BE2C (cell line): ENCODE data around the gene DDX17.

ENCODE experiments used
- DNase-seq: peaks from one replicate; pipeline ENCODE4 v3.0.0-alpha.2; 2020
- H3K27me3 ChIP-seq: fragments of 250-450 bp; sonication (Bioruptor Pico); 2 replicates; pipeline ENCODE4 v1.5.1; 2020; ENCODE audit warnings: mild to moderate bottlenecking
- H3K36me3 ChIP-seq: fragments of 250-450 bp; sonication (Bioruptor Pico); 2 replicates; pipeline ENCODE4 v1.5.1; 2020; ENCODE audit warnings: mild to moderate bottlenecking
- H3K4me1 ChIP-seq: fragments of 250-450 bp; sonication (Bioruptor Pico); 2 replicates; pipeline ENCODE4 v1.5.1; 2020
- H3K4me3 ChIP-seq: 2 replicates; pipeline ENCODE4 v1.5.1; 2011; ENCODE audit warnings: low read depth, low read length
- H3K9me3 ChIP-seq: fragments of 250-450 bp; sonication (Bioruptor Pico); 2 replicates; pipeline ENCODE4 v1.5.1; 2020
- CTCF ChIP-seq: IDR thresholded peaks from 2 replicates; pipeline ENCODE4 v1.5.1; 2012; ENCODE audit warnings: mild to moderate bottlenecking, low read depth, low read length

DDX17 gene

GRCh38 chr22:38497869-38498268, 8.2 kb downstream of the DDX17 start:
- H3K9me3 ChIP-seq = no peaks in the 10 kb centered on the region
- no peaks in the 10 kb centered on the region for H3K27me3 ChIP-seq
- no peak for DNase-seq
- H3K36me3 ChIP-seq = peaks cover 96% of the 10 kb centered on the region
- no peak overlapping the region for H3K4me3 ChIP-seq
- H3K4me1 ChIP-seq = no peaks in the 10 kb centered on the region
- no peak for TF ChIP-seq CTCF

DNA sequence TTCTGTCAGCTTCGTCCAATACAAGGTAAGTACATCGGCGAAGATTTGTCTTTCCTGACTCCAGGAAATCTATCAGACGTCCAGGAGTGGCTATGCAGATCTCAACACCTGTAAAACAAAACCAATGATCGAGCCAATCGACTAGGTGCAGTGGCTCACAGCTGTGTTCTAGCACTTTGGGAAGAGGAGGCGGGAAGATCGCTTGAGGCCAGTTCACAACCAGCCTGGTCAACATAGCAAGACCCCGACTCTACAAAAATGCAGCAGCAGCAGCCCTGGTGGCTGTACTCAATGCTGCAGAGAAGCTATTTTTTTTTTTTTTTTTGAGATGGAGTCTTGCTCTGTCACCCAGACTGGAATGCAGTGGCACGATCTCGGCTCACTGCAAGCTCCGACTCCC, 11.2 kb downstream of the DDX17 start:
- no peak overlapping the region for H3K4me3 ChIP-seq
- H3K9me3 ChIP-seq = no peaks in the 10 kb centered on the region
- H3K36me3 ChIP-seq = peaks cover 100% of the 10 kb centered on the region
- H3K27me3 ChIP-seq = no peaks in the 10 kb centered on the region
- DNase-seq = no peak
- no peak for TF ChIP-seq CTCF
- no peaks in the 10 kb centered on the region; the same call in 1 of the 2 replicates for H3K4me1 ChIP-seq

- H3K27me3 ChIP-seq = no peaks in the 10 kb centered on the region
- H3K4me1 ChIP-seq = no peaks in the 10 kb centered on the region; the same call in 1 of the 2 replicates
- DNase-seq = no peak
- H3K4me3 ChIP-seq = no peak overlapping the region
- no peak for TF ChIP-seq CTCF
- no peaks in the 10 kb centered on the region for H3K9me3 ChIP-seq
- H3K36me3 ChIP-seq = peaks cover 100% of the 10 kb centered on the region
Observed at GRCh38 chr22:38494498-38494897, 11.6 kb downstream of the DDX17 start.

- no peak for DNase-seq
- Histone ChIP-seq H3K4me1 (no peaks in the 10 kb centered on the region; the same call in 1 of the 2 replicates), H3K9me3 (no peaks in the 10 kb centered on the region), H3K27me3 (no peaks in the 10 kb centered on the region), H3K4me3 (no peak overlapping the region), H3K36me3 (peaks cover 100% of the 10 kb centered on the region)
- TF ChIP-seq CTCF = no peak
Observed at GRCh38 chr22:38491707-38492348, 14.3 kb downstream of the DDX17 start.

- H3K9me3 ChIP-seq = no peaks in the 10 kb centered on the region
- H3K4me3 ChIP-seq = no peak overlapping the region
- H3K4me1 ChIP-seq = no peaks in the 10 kb centered on the region; the same call in 1 of the 2 replicates
- no peak for TF ChIP-seq CTCF
- peaks cover 100% of the 10 kb centered on the region for H3K36me3 ChIP-seq
- peak; percentile 37 for DNase-seq
- no peaks in the 10 kb centered on the region for H3K27me3 ChIP-seq
Observed at GRCh38 chr22:38490915-38491314, 15.2 kb downstream of the DDX17 start.

DNA sequence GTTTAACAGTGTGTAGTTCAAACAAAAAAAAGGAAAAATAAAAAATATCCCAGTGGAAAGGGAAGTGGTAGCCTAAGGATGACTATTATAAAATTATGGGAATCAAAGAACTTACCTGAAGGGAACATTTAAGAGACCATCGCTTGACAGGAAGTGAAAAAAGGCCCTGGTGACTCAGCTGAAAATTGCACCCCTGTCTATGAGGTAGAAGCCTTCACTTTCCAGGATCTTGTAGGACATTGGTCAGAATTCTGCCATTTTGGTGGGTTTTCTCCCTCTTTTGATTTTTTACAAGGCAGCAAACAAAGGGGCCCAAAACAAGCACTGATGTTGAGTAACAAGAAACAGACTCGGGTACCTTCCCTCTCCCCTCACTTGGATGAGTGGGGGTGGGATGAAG, 15.6 kb downstream of the DDX17 start:
- no peaks in the 10 kb centered on the region for H3K27me3 ChIP-seq
- H3K9me3 ChIP-seq = no peaks in the 10 kb centered on the region
- H3K4me3 ChIP-seq = no peak overlapping the region
- H3K36me3 ChIP-seq = peaks cover 98% of the 10 kb centered on the region
- no peaks in the 10 kb centered on the region; the same call in 1 of the 2 replicates for H3K4me1 ChIP-seq
- no peak for DNase-seq
- no peak for TF ChIP-seq CTCF
